Stimulated activated CD4-positive, alpha-beta T cell treated with anti-CD3 and anti-CD28 coated beads, Interleukin-12 subunit alpha, Interleukin-12 subunit beta, amount 100 ng/mL, for 4 hours (primary cell): Measurements from ENCODE around the gene ZNF48.

Experiments
- DNase-seq: peaks from one replicate; pipeline ENCODE4 v3.0.0-alpha.2; 2020

The ZNF48 gene

GRCh38 chr16:30407804-30408534 is 12.7 kb downstream of the ZNF48 start:
- no peak for DNase-seq

- peak; percentile 91 for DNase-seq
Measured at GRCh38 chr16:30409125-30410060, 14.2 kb downstream of the ZNF48 start.

- no peak for DNase-seq
Measured at GRCh38 chr16:30413112-30413806, 18.0 kb downstream of the ZNF48 start.

GRCh38 chr16:30414159-30414558 is 18.9 kb downstream of the ZNF48 start:
- no peak for DNase-seq

DNA sequence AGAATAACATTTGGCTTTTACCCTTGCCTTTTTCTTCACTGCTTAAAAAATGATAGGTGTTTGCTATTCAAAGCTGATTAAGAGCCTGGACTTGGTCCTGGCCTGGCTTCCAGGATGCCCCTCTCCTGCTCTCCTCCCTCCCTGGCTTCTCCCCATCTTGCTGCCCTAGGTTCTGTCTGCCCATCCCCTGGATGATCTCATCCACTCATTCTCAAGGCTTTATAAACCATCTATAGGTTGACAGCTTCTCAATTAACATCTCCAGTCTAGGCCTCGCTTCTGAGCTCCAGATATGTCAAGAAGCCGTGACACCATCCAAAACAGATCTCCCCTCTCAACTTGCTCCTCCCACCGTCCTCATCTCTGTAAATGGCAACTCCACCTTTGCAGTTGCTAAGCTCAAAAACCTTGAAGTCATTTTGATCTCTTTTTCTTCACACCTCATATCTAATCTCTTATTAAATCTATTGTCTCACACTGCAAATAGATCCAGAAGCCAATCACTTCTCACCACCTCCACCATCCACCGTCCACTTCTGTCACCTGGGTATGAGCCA is 20.9 kb downstream of the ZNF48 start:
- no peak for DNase-seq

- no peak for DNase-seq
Measured at GRCh38 chr16:30416624-30417528, 21.7 kb downstream of the ZNF48 start.

- peak; percentile 85 for DNase-seq
Measured at GRCh38 chr16:30417529-30418349, 22.5 kb downstream of the ZNF48 start.

DNA sequence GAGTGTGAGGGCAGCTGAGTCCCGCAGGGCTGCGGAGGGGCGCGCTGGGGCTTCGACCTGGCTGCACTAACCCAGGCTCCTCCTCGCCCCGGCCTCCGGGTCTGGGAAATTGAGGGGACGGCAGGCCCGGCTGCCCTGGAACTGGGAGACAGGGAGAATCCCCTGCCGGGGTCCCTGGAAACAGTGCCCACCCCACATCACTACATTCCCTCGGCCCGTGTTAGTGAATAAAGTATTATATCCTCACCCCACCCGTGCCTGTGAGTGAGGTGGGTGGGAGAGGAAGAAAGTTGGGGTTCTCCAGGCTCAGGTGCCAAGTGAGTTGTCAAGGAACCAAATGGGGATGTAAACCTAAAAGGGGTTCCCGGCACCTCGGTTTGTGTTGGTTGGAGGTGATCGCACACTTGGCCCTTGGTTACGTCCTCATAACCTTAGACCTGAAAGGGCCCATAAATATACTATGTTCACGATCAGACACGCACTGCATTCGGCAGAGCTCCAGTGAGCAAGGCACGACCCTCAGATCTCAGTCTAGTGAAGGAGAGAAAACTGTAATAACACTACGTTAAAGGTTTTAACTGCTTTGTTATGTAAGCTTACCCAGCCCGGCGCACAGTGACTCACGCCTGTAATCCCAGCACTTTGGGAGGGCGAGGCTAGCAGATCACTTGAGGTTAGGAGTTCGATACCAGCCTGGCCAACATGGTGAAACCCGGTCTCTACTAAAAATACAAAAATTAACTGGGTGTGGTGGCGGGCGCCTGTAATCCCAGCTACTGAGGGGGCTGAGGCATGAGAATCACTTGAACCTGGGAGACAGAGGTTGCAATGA is 23.3 kb downstream of the ZNF48 start:
- DNase-seq = no peak

DNA sequence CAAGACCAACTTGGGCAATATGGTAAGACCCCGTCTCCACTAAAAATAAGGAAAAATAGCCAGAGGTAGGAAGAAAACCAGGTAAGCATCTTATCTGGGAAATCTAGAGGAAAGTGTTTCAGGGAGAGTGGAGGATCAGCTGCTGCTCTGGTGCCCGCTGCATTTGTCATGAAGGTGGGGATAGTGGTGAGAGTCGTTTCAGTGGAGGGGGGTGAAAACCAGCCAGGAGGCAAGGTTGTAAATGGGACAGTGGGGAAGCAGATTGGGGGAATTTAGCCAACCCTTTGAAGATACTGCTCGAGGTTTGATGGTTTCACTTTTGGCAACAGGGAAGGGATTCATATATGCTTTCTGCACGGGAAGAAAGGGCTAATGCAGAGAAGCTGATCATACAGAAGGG is 25.8 kb downstream of the ZNF48 start:
- no peak for DNase-seq

DNA sequence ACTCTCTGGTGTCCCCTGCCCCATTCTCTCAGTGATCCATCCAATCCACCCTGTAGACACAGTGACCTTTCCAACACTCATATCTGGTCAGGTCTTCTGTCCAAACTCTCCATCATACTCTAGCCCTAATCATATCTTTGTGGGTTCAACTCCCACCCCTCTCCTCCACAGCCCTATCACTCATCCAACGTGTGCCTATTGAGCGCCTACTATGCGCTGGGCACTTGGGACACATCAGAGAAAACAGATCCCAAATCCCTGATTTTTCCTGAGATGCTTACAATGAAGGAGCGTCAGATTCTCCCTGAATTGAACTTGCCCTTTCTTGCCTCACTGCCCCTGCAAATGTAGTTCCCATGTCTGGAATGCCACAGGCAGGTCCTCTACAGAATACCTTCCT is 32.8 kb downstream of the ZNF48 start:
- DNase-seq = no peak

GRCh38 chr16:30429418-30429677 is 34.1 kb downstream of the ZNF48 start:
- no peak for DNase-seq

DNA sequence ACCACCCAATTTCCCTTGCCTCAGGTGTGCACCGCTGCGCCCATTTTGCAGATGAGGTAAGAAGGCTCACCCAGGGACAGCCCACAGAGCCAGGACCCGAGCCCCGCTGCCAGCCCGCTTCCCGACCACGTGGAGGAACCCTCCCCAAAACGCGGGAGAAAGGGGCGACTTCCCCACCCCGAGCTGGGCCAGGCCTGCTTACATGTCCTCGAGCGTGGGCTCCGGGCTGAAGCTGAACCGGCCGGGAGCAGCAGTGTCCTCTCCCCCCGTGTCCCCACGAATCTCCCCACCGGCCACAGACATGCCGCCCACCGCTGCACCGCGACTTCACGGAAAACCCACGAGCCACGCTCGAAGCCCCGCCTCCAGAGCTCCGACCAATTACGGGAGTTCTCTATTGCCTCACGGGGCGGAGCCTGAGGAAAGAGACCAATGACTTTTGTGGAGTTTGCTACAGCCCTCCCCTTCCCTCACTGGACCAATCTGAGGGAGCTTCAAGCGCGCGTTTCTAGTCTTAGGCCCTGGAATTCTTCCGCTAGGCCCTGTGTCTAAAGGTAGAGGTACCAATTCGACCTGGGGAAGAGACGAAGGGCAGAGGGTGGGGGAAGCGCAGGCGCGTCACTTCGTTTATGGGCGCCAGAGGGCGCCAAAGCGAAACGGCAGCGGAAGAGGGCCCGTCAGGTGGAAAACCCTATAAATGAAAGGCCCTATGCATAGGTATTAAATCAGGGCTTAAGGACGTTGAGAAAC is 34.6 kb downstream of the ZNF48 start, which contains the start of gene DCTPP1:
DCTPP1 (minus strand) TSS at position 353 of the 750 bp plus-strand sequence; CDS start at position 303, 50 bp downstream.
- peak; percentile 93 for DNase-seq

DNA sequence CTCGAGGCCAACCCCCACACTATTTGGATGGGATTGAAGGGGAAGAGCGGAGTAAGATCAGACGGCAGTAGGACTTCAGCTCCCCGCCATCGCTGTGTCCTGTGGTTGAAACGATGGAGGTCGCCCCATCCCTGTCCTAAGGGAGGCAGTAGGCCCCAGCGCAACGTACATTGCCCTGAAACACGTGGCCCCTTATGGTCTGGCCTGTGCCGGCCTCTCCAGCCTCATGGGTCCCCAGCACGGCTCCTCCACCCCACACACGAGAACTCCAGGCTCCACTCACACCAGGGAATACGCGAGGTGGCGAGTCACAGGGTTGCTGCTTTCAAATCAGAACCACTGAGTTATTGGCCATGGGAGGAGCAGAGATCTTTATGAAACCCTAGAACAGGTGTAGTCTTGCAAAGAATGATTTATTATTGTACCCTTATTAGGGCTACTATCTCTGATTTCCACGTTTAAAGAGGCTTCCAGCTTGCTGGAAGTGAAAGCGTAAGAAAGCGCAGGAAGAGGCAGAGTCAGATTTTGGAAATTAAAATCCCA is 35.3 kb downstream of the ZNF48 start:
- no peak for DNase-seq

DNA sequence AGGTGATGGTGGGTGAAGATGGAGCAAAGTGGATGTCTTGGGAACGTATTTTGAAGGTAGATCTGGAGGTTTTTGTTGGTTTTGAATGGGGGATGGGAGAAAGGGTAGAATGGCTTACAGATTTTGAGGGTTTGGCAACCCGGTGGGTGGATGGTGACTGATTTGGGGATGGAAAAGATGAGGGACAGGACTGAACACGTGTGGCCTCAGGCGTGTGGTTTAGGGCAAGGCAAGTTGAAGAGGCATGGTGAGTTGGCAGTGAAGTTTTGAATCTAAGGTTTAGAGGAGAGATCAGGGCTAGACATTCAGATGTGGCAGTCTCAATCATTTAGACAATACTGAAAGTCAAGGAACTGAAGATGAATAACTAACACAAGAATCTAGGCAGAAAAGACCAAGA is 39.6 kb downstream of the ZNF48 start:
- DNase-seq = peak; percentile 22

DNA sequence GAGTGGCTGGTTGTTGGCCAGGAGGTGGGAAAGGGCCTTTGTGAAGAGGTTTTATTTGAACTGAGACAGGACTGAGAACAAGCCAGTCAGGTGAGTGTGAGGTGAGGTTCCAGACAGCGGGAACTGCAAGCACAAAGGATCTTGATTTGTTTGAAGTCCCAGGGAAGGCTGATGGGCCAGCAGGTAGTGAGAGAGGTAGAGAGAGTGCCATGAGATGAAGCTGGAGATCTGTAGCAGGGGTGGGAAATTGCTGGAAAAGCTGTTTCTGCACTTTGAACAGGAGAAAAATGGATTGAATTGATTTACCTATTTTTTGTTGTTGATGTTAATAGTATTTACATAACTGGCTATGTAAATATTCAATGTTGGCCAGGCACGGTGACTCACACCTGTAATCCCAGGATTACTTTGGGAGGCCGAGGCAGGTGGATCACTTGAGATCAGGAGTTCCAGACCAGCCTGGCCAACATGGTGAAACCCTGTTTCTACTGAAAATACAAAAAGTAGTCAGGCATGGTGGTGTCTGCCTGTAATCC is 42.4 kb downstream of the ZNF48 start:
- no peak for DNase-seq

GRCh38 chr16:30438835-30439234 is 43.6 kb downstream of the ZNF48 start:
- DNase-seq = no peak

DNA sequence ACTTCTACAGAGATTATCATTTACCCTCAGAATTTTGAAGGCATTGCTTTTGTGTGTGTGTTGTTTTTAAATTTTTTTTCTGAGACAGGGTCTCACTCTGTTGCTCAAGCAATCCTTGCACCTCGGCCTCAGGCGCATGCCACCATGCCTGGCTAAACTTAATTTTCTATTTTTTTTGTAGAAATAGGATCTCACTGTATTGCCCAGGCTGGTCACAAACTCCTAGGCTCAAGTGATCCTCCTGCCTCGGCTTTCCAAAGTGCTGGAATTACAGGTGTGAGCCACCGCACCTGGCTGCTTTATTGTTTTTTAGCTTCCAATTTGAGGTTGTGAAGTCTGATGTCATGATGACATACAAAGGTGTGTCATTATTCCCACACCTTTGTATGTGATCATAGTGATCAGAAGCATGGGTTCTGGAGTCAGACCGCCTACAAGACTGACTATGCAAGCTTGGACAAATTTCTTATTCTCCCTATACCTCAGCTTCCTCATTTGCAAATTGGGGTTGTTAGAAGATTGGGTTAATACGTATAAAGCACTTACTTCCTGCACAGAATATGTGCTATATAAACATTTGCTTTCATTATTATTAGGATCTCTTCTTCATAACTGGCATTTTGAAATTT is 44.6 kb downstream of the ZNF48 start:
- DNase-seq = no peak

- no peak for DNase-seq
Measured at GRCh38 chr16:30443631-30444030, 48.4 kb downstream of the ZNF48 start.
